ENCODE measurements around the gene JUP.

- no peak for TF ChIP-seq ZNF274 (IDR thresholded peaks at IDR 0.05; ENCODE audit: low read depth, low read length)
- TF ChIP-seq YY1 (IDR thresholded peaks at IDR 0.05; ENCODE audit: insufficient read depth, insufficient read length): no peak
Observed at GRCh38 chr17:41735744-41736143, 50.8 kb downstream of the JUP start.

Measured in NT2/D1 (cell line).